HepG2 (cell line): Measurements from ENCODE around the gene VDAC2. TPM values are rescaled to one million over a fixed set of nuclear protein-coding genes. Genes with fewer than 3 reads are reported as not detected.

ENCODE experiments used
- ATF5 ChIP-seq: sonication (generic); formaldehyde crosslinking; IDR thresholded peaks from 2 replicates; pipeline ENCODE4 v1.4.0; 2020; ENCODE audit warnings: mild to moderate bottlenecking, low read depth, missing genetic modification reagents
- FLYWCH1 ChIP-seq: sonication (generic); formaldehyde crosslinking; IDR thresholded peaks from 2 replicates; pipeline ENCODE4 v1.8.1; 2023; ENCODE audit warnings: mild to moderate bottlenecking, missing genetic modification reagents
- FOXA1 ChIP-seq, 2 experiments: fragments of 450-650 bp in 1 of 2; sonication (generic) in 1 of 2; formaldehyde crosslinking in 1 of 2; IDR thresholded peaks; 2 replicates each; pipeline versions ENCODE4 v1.4.0 to v1.6.1; 2016 to 2020; ENCODE audit warnings: missing genetic modification reagents in 1 of 2
- GLI4 ChIP-seq: sonication (generic); formaldehyde crosslinking; IDR thresholded peaks from 2 replicates; pipeline ENCODE4 v1.5.1; 2020; ENCODE audit warnings: missing genetic modification reagents, mild to moderate bottlenecking, moderate library complexity, borderline replicate concordance
- HOMEZ ChIP-seq: IDR thresholded peaks from 2 replicates; pipeline ENCODE4 v1.6.1; 2016; ENCODE audit warnings: low read depth
- HOXA5 ChIP-seq: sonication (generic); formaldehyde crosslinking; IDR thresholded peaks from 2 replicates; pipeline ENCODE4 v1.4.0; 2020; ENCODE audit warnings: missing genetic modification reagents
- ISX ChIP-seq: sonication (generic); formaldehyde crosslinking; conservative IDR thresholded peaks from 2 replicates; pipeline ENCODE4 v1.5.0; 2020; ENCODE audit warnings: missing genetic modification reagents
- JUNB ChIP-seq: sonication (generic); formaldehyde crosslinking; IDR thresholded peaks from 2 replicates; pipeline ENCODE4 v1.8.0; 2022; ENCODE audit warnings: missing genetic modification reagents, mild to moderate bottlenecking, borderline replicate concordance
- LBX2 ChIP-seq: sonication (generic); formaldehyde crosslinking; IDR thresholded peaks from 2 replicates; pipeline ENCODE4 v1.5.0; 2020; ENCODE audit warnings: missing genetic modification reagents, mild to moderate bottlenecking, borderline replicate concordance
- MIER2 ChIP-seq: IDR thresholded peaks from 2 replicates; pipeline ENCODE4 v1.6.1; 2016; ENCODE audit warnings: missing biosample characterization, missing genetic modification reagents
- MXD4 ChIP-seq: IDR thresholded peaks from 2 replicates; pipeline ENCODE4 v1.6.1; 2016; ENCODE audit warnings: mild to moderate bottlenecking, missing biosample characterization, missing genetic modification reagents
- PCBP2 ChIP-seq: fragments of 200-400 bp; formaldehyde crosslinking; optimal IDR thresholded peaks from 2 replicates; pipeline ENCODE3; 2018; ENCODE audit warnings: low read length, low read depth; ENCODE audit not compliant: poor library complexity, severe bottlenecking
- PHF5A ChIP-seq: IDR thresholded peaks from one replicate; pipeline ENCODE4 v1.6.1; 2018; ENCODE audit warnings: low read depth, missing genetic modification reagents; ENCODE audit not compliant: unreplicated experiment
- SP140L ChIP-seq: sonication (generic); formaldehyde crosslinking; IDR thresholded peaks from 2 replicates; pipeline ENCODE4 v1.4.0; 2020; ENCODE audit warnings: missing genetic modification reagents, borderline replicate concordance
- TBX2 ChIP-seq: sonication (generic); formaldehyde crosslinking; IDR thresholded peaks from 2 replicates; pipeline ENCODE4 v1.5.0; 2020; ENCODE audit warnings: missing genetic modification reagents, mild to moderate bottlenecking, borderline replicate concordance
- U2AF1 ChIP-seq: fragments of 200-400 bp; formaldehyde crosslinking; optimal IDR thresholded peaks from 2 replicates; pipeline ENCODE3; 2017; ENCODE audit warnings: mild to moderate bottlenecking, low read depth, low read length
- ZBTB26 ChIP-seq: IDR thresholded peaks from 2 replicates; pipeline ENCODE4 v1.6.1; 2016; ENCODE audit warnings: missing compliant biosample characterization, missing genetic modification reagents, borderline replicate concordance
- ZNF468 ChIP-seq: sonication (generic); formaldehyde crosslinking; IDR thresholded peaks from 2 replicates; pipeline ENCODE4 v1.8.0; 2022; ENCODE audit warnings: mild to moderate bottlenecking, moderate library complexity, missing genetic modification reagents
- ZNF614 ChIP-seq: IDR thresholded peaks from 2 replicates; pipeline ENCODE4 v1.6.1; 2018; ENCODE audit warnings: missing biosample characterization, missing genetic modification reagents, inconsistent platforms, borderline replicate concordance
- ZNF652 ChIP-seq: IDR thresholded peaks from 2 replicates; pipeline ENCODE4 v1.6.1; 2016; ENCODE audit warnings: low read depth, borderline replicate concordance
- ZNF703 ChIP-seq: sonication (generic); formaldehyde crosslinking; IDR thresholded peaks from 2 replicates; pipeline ENCODE4 v1.5.1; 2020; ENCODE audit warnings: missing genetic modification reagents, mild to moderate bottlenecking, moderate library complexity, borderline replicate concordance
- ZNF704 ChIP-seq: sonication (generic); formaldehyde crosslinking; IDR thresholded peaks from 2 replicates; pipeline ENCODE4 v1.8.1; 2023; ENCODE audit warnings: mild to moderate bottlenecking, inconsistent platforms, moderate library complexity, missing genetic modification reagents, borderline replicate concordance
- ZNF780A ChIP-seq: sonication (generic); formaldehyde crosslinking; IDR thresholded peaks from 2 replicates; pipeline ENCODE4 v1.8.0; 2022; ENCODE audit warnings: mild to moderate bottlenecking, missing genetic modification reagents, moderate library complexity
- ZNF788 ChIP-seq: sonication (generic); formaldehyde crosslinking; IDR thresholded peaks from 2 replicates; pipeline ENCODE4 v1.5.0; 2020; ENCODE audit warnings: mild to moderate bottlenecking, missing genetic modification reagents, borderline replicate concordance
- polyA plus RNA-seq, 8 experiments: library from polyadenylated mRNA; depleted of rRNA in 3 of 8; stranded (reverse) in 7 of 8; unstranded in 1 of 8; fragments of >200 nt; fragmentation: Illumina TruSeq in 4 of 8; extraction: Trizol in 4 of 8; gene quantifications; 2 replicates each; pipeline versions ENCODE4 v1.2.1 to v1.2.3, GENCODE V29; 2011 to 2016; ENCODE audit warnings: low read depth in 4 of 8, missing spikeins in 1 of 8, mixed read lengths in 1 of 8; ENCODE audit not compliant: insufficient read depth in 1 of 8
- total RNA-seq, 5 experiments: library from RNA; depleted of rRNA; stranded (reverse); fragments of >200 nt; fragmentation: Illumina TruSeq; extraction: Trizol; gene quantifications; 2 replicates each; pipeline ENCODE4 v1.2.3, GENCODE V29; 2016; ENCODE audit warnings: low read depth in 1 of 5

Gene VDAC2
- total and polyA plus RNA-seq, 2 of the 13 experiments (the other 11 are each of a cell fraction or from before 2014, with no cell fraction given) = 67.9 to 222 TPM

- no peak for TF ChIP-seq ZBTB26 (CRISPR knock-in tag)
- no peak for TF ChIP-seq GLI4 (CRISPR knock-in tag)
- TF ChIP-seq ZNF780A (CRISPR knock-in tag) = no peak
- no peak for TF ChIP-seq ZNF703 (CRISPR knock-in tag)
- no peak for TF ChIP-seq U2AF1
- no peak for TF ChIP-seq ISX (CRISPR knock-in tag)
- TF ChIP-seq MIER2 = no peak
- TF ChIP-seq HOMEZ (CRISPR knock-in tag) = no peak
- TF ChIP-seq JUNB (CRISPR knock-in tag) = no peak
- TF ChIP-seq FLYWCH1 = no peak
- no peak for TF ChIP-seq ATF5 (CRISPR knock-in tag)
- no peak for TF ChIP-seq ZNF704 (CRISPR knock-in tag)
- TF ChIP-seq ZNF614 (CRISPR knock-in tag) = no peak
- no peak for TF ChIP-seq SP140L
- TF ChIP-seq HOXA5 (CRISPR knock-in tag) = no peak
- no peak for TF ChIP-seq PCBP2
- TF ChIP-seq TBX2 (CRISPR knock-in tag) = 0 out of 2 replicates have a peak, but pooled peaks have one; percentile 35
- TF ChIP-seq MXD4 = no peak
- TF ChIP-seq ZNF788 = no peak; the same call in 1 of the 2 replicates
- no peak for TF ChIP-seq ZNF652 (CRISPR knock-in tag)
- TF ChIP-seq FOXA1 (IDR thresholded peaks at IDR 0.05) = peak; percentile 30; the same call in 1 of the 2 replicates
- TF ChIP-seq FOXA1 (CRISPR knock-in tag; IDR thresholded peaks at IDR 0.05) = peak; percentile 95
- TF ChIP-seq LBX2 (CRISPR knock-in tag) = no peak
- no peak for TF ChIP-seq ZNF468 (CRISPR knock-in tag)
- no peak for TF ChIP-seq PHF5A (CRISPR knock-in tag)
These were observed 21.1 kb upstream of the VDAC2 start (continued) for GRCh38 chr10:75189266-75190096.
